ENCODE results near the gene PRKAR2A.
A peak's percentile ranks its signal among the peaks of the same experiment; 100 is the strongest.
"Not testable (repeated sequence)": the region's sequence is repeated elsewhere in the genome, so short reads cannot be mapped to it uniquely, and the experiment has no call there.

Gene PRKAR2A

DNA sequence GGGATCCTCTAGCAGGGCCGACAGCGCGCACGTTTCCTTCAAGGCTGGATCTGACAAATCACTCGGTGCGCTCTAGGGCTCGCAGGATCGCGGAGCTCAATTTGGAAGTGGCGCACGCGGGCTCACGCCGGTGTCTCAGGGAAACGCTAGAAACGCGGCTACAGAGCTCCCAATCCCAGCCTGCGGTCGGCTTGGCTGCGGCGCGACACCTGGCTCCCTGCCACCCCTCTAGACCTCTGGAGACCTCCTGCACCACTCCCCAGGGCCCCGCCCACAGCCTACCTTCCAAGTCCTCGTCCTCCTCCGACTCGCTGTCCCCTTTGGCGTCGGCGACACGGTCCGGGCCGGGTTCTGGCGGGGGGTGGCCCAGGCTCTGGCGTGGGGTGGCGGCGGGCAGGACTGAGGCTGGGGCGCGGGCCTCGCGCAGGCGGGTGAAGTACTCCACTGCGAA lies 596 bp downstream of the PRKAR2A start:
- H3K27ac ChIP-seq: peak overlapping the region; percentile 43 to 98 (median 89)
- H3K4me3 ChIP-seq: peak overlapping the region; percentile 58 to 97 (median 74)

GRCh38 chr3:48845170-48845569 lies 2.5 kb downstream of the PRKAR2A start:
- H3K27ac ChIP-seq: no peak overlapping the region
- no peak overlapping the region for H3K4me3 ChIP-seq

GRCh38 chr3:48837163-48837562 lies 10.5 kb downstream of the PRKAR2A start:
- Histone ChIP-seq H3K4me3 (no peak overlapping the region), H3K27ac (no peak overlapping the region)

- Histone ChIP-seq H3K4me3 (no peak overlapping the region), H3K27ac (no peak overlapping the region)
Observed at GRCh38 chr3:48835650-48836366, 11.9 kb downstream of the PRKAR2A start.

DNA sequence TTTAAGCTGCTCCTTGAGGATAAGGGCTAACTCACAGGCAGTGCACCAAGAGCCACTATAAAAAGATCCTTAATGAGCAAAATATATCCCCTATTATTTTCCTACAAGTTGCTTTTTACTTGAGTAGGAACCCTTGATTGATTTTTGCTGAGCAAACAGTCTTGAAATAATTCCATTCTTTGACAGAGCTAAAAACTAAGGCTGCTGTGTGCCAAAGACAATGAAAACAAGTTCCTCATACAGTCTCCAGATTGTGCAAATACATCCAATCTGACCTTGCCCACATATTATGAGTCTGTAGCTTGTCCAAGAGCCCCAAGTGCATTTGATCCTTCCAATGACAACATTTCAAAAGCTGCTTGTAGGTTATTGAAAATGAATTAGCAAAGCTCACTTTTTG lies 15.0 kb downstream of the PRKAR2A start:
- Histone ChIP-seq H3K27ac (no peak overlapping the region), H3K4me3 (no peak overlapping the region)

- Histone ChIP-seq H3K27ac (no peak overlapping the region), H3K4me3 (no peak overlapping the region)
Observed at GRCh38 chr3:48830715-48831114, 17.0 kb downstream of the PRKAR2A start.

- H3K27ac ChIP-seq: not testable (repeated sequence)
Observed at GRCh38 chr3:48829525-48829924, 18.1 kb downstream of the PRKAR2A start.

GRCh38 chr3:48827874-48828273 lies 19.8 kb downstream of the PRKAR2A start:
- not testable (repeated sequence) for H3K27ac ChIP-seq, H3K4me3 ChIP-seq

More at GRCh38 chr3:48829525-48829924, 18.1 kb downstream of the PRKAR2A start:
- H3K4me3 ChIP-seq: not testable (repeated sequence)

DNA sequence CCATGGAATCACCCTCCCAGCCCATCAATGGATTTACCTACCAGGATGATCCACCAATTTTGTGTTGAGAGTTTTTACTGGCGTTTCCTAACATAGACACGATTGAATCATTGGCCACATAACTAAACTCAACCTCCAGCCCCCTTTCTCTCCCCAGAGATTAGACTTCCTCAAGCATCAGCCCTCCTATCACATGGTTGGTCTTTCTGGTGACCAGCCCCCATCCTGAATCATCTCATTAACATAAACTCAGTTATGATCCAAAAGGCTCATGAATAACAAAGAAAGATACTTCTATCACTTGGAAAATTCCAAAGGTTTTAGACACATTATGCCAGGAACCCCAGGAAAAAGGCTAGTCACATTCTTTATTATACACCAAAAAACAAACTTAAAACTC lies 21.2 kb downstream of the PRKAR2A start:
- H3K27ac ChIP-seq: no peak overlapping the region

DNA sequence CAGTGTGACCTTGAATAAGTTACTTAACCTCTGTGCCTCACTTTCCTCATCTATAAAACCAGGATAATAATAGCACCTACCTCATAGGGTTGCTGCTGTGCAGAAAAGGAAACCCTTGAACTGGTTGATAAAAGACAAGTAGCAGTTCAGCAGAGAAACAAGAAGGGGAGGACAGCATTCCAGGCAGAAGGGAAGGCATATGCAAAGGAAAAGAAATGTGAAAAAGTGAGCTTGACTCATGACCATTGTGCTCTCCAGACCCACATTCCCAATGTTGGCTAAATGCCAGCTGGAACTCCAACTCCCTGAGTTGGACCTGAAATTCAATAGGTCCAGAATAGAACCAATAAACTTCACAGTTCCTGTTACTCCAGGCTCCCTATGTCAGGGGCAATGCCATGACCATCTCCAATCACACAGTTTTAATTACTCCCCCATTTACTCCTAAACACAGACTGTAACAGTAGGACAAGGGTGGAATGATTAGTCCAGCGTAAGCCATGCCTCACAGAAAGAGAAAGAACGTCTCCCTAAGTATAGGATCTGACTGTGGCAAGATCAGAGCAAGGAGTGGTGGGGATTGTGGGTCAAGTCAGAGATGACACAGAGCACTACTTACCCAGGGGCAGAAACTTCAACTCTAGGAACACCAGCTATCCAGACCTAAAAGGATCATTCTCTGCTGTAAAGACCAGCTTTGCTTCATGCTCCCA lies 26.9 kb downstream of the PRKAR2A start:
- H3K27ac ChIP-seq: no peak overlapping the region

More for the DNA sequence above, 21.2 kb downstream of the PRKAR2A start:
- H3K4me3 ChIP-seq: no peak overlapping the region

DNA sequence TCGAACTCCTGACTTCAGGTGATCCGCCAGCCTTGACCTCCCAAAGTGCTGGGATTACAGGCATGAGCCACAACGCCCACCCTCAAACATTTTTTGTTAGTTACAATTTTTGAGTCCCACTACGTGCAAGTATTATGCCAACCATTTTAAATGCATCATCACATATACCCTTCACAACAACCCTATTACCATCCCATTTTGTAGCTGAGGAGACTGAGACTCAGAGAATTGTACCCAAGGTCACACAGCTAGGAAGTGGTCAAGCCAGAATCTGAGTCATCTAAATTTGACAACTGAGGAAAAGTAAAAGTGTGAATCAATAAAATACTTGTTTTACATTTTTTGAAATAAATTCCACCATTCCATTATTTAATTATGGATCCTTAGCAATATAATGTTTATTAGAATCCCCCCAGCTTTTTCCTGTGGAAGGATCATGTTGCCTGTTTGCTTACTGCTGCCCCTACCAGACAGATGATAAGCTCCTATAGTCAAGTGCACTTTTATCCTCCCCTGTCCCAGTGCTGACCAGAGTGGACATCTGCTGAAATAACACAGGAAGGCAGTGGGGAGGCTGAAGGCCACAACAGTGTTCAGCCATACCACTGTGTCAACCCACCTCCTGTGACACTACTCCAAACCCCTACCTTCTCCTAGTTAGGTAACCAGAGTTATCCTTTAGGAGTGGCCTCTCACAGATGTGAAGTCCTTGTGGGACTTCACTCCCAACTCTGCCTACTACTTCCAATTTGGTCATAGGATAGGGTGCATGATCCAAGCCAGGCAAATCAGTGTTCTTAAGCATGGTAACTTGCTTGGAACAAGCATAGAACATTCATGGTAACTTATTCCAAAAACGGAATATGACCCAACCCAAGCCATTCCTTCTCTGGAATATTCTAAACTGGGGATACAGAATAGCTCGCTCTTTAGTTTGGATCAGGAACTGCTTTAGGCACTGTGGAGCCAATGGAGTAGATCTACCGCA lies 28.1 kb downstream of the PRKAR2A start:
- Histone ChIP-seq H3K4me3 (no peak overlapping the region), H3K27ac (no peak overlapping the region)

More for the DNA sequence above, 26.9 kb downstream of the PRKAR2A start:
- H3K4me3 ChIP-seq: no peak overlapping the region

DNA sequence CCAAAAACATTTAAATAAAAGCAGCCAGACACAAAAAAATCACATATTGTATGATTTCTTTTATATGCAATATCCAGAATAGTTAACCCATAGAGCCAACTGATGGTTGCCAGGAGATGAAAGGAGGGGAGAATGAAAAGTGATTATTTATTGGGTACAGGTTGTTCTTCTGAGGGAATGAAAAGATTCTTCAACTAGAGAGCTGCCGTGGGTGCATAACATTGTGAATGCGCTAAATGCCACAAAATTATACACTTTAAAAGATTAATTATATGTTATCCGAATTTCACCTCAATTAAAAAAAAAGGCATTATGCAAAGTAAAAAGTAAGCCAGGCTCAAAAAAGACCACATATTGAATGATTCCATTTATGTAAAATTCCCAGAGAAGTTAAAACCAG lies 36.1 kb downstream of the PRKAR2A start:
- Histone ChIP-seq H3K27ac (peak overlapping the region in 1 of 21 experiments; percentile 67), H3K4me3 (no peak overlapping the region)

DNA sequence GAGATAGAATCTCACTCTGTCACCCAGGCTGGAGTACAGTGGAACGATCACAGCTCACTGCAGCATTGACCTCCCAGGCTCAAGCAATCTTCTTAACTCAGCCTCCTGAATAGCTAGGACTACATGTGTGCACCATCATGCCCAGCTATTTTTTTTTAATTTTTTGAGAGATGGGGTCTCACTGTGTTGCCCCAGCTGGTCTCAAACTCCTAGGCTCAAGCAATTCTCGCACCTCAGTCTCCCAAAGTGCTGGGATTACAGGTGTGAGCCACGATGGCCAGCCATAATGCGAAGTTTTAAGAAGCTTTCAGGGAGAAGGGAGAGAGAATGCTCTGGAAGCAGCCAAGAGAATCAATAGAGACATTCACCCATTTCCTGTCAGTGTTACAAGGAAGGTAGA lies 42.7 kb downstream of the PRKAR2A start:
- Histone ChIP-seq H3K27ac (no peak overlapping the region), H3K4me3 (no peak overlapping the region)

- not testable (repeated sequence) for H3K4me3 ChIP-seq, H3K27ac ChIP-seq
Observed at GRCh38 chr3:48800831-48801230, 46.8 kb downstream of the PRKAR2A start.

DNA sequence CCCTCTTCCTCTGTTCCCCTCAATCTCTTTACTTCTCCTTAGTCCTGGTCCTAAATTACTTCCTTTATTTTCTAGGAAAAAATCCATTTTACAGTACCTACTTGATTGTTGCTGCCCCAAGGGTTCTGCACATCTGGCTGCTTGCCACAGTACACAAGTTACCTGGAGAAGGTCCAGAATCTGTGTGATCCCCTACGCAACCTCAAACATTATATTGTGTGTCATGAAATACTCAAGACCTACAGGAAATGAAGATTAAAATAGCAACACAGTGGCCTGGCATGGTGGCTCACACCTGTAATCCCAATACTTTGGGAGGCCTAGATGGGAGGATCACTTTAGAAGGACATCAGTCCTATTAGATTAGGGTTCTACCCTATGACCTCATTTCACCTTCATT lies 48.7 kb downstream of the PRKAR2A start:
- Histone ChIP-seq H3K4me3 (no peak overlapping the region), H3K27ac (no peak overlapping the region)

DNA sequence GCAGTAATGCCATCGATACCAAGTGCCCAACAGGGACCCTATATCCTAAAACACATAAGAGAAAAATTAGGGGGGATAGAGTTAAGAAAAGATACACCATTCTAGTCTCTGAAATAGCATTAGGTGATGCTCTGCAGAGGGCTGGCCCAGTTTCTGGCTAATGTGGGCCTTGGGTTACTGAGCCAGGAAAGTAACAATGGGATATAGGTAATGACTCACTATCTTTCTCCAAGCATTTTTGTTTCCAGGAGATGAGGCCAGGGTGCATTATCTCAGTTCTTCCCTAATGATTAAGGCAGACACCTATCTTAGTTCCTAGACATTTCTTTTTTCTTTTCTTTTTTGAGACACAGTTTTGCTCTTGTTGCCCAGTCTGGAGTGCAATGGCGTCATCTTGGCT lies 50.0 kb downstream of the PRKAR2A start:
- H3K27ac ChIP-seq: no peak overlapping the region
- no peak overlapping the region for H3K4me3 ChIP-seq

GRCh38 chr3:48795997-48796732 lies 51.5 kb downstream of the PRKAR2A start:
- Histone ChIP-seq H3K4me3 (no peak overlapping the region), H3K27ac (no peak overlapping the region)

- H3K4me3 ChIP-seq: not testable (repeated sequence)
Observed at GRCh38 chr3:48793484-48793883, 54.2 kb downstream of the PRKAR2A start.

GRCh38 chr3:48789665-48790064 lies 58.0 kb downstream of the PRKAR2A start:
- H3K27ac ChIP-seq: no peak overlapping the region
- no peak overlapping the region for H3K4me3 ChIP-seq

More at GRCh38 chr3:48793484-48793883, 54.2 kb downstream of the PRKAR2A start:
- H3K27ac ChIP-seq: not testable (repeated sequence)
